CD14-positive monocyte (primary cell): ENCODE data around the gene RNF213. TPM values are rescaled to one million over a fixed set of nuclear protein-coding genes. Genes with fewer than 3 reads are reported as not detected.

ENCODE experiments used
- DNase-seq, 3 donors: peaks; one replicate each; pipeline ENCODE4 v3.0.0-alpha.2; 2011 to 2022
- H2AFZ ChIP-seq: 2 replicates; pipeline ENCODE4 v1.6.0; 2012; ENCODE audit warnings: mild to moderate bottlenecking, low read depth, low read length, inconsistent platforms; ENCODE audit not compliant: insufficient read depth, poor library complexity, severe bottlenecking
- H3K27ac ChIP-seq, 2 donors: 1 replicate in 1 of 2; 2 replicates in 1 of 2; pipeline ENCODE4 v1.5.1; 2012 to 2013; ENCODE audit warnings: low read length in 2 of 2, control low read depth in 1 of 2, inconsistent platforms in 1 of 2, low read depth in 1 of 2, mild to moderate bottlenecking in 1 of 2
- H3K27me3 ChIP-seq, 2 donors: one replicate each; pipeline versions ENCODE4 v1.6.0 to v1.6.1; 2011 to 2013; ENCODE audit warnings: low read length in 2 of 2; ENCODE audit not compliant: control insufficient read depth in 2 of 2, insufficient read depth in 2 of 2
- H3K36me3 ChIP-seq, 2 donors: replicated peaks in 1 of 2; 1 replicate in 1 of 2; 2 replicates in 1 of 2; pipeline versions ENCODE4 v1.5.1 to v1.6.1; 2012 to 2013; ENCODE audit warnings: low read length in 2 of 2, control low read depth in 1 of 2, inconsistent platforms in 1 of 2, mild to moderate bottlenecking in 1 of 2; ENCODE audit not compliant: insufficient read depth in 2 of 2, control insufficient read depth in 1 of 2
- H3K4me1 ChIP-seq, 2 donors: 1 replicate in 1 of 2; 2 replicates in 1 of 2; pipeline versions ENCODE4 v1.5.1 to v1.6.1; 2012 to 2013; ENCODE audit warnings: low read length in 2 of 2, control low read depth in 1 of 2, inconsistent platforms in 1 of 2, mild to moderate bottlenecking in 1 of 2, moderate library complexity in 1 of 2; ENCODE audit not compliant: insufficient read depth in 2 of 2, control insufficient read depth in 1 of 2
- H3K4me2 ChIP-seq: replicated peaks from 2 replicates; pipeline ENCODE3; 2012; ENCODE audit warnings: low read length, moderate library complexity, mild to moderate bottlenecking; ENCODE audit not compliant: poor library complexity, severe bottlenecking; ENCODE audit errors: extremely low read depth
- H3K4me3 ChIP-seq, 3 experiments: fragments of 200-600 bp in 1 of 3; sonication (generic) in 1 of 3; replicated peaks in 1 of 3; 1 replicate in 2 of 3; 2 replicates in 1 of 3; pipeline ENCODE4 v1.5.1; 2011 to 2013; ENCODE audit warnings: low read length in 3 of 3, mild to moderate bottlenecking in 3 of 3, control low read depth in 2 of 3, low read depth in 2 of 3, inconsistent platforms in 1 of 3, moderate library complexity in 1 of 3
- H3K79me2 ChIP-seq: 2 replicates; pipeline ENCODE4 v1.6.0; 2012; ENCODE audit warnings: mild to moderate bottlenecking, control low read depth, inconsistent platforms, low read length, moderate library complexity; ENCODE audit not compliant: insufficient read depth
- H3K9ac ChIP-seq: 2 replicates; pipeline ENCODE4 v1.6.0; 2017; ENCODE audit warnings: low read length, mild to moderate bottlenecking; ENCODE audit not compliant: insufficient read depth, poor library complexity, severe bottlenecking
- H3K9me3 ChIP-seq, 2 donors: replicated peaks in 1 of 2; 1 replicate in 1 of 2; 2 replicates in 1 of 2; pipeline versions ENCODE4 v1.5.1 to v1.6.1; 2012 to 2013; ENCODE audit warnings: low read length in 2 of 2, control low read depth in 1 of 2; ENCODE audit not compliant: control insufficient read depth in 1 of 2, insufficient read depth in 1 of 2
- H4K20me1 ChIP-seq: 2 replicates; pipeline ENCODE4 v1.6.0; 2012; ENCODE audit warnings: mild to moderate bottlenecking, low read length, control low read depth, moderate library complexity; ENCODE audit not compliant: insufficient read depth
- H3K27ac Mint-ChIP-seq, 7 donors: one replicate each; pipeline ENCODE4 v1.8.0; 2020; ENCODE audit warnings: mild to moderate bottlenecking in 7 of 7, mixed read lengths in 7 of 7, moderate library complexity in 6 of 7, inconsistent platforms in 2 of 7
- H3K27me3 Mint-ChIP-seq, 3 donors: one replicate each; pipeline ENCODE4 v1.8.0; 2021 to 2022; ENCODE audit warnings: low read depth in 3 of 3, mild to moderate bottlenecking in 3 of 3, mixed read lengths in 3 of 3, moderate library complexity in 3 of 3, inconsistent platforms in 1 of 3
- H3K36me3 Mint-ChIP-seq, 2 donors: one replicate each; pipeline ENCODE4 v1.8.0; 2020; ENCODE audit warnings: mixed read lengths in 2 of 2, inconsistent platforms in 1 of 2, mild to moderate bottlenecking in 1 of 2
- H3K4me1 Mint-ChIP-seq: one replicate; pipeline ENCODE4 v1.8.0; 2020; ENCODE audit warnings: mild to moderate bottlenecking, mixed read lengths
- H3K4me3 Mint-ChIP-seq, 2 donors: one replicate each; pipeline ENCODE4 v1.8.0; 2020; ENCODE audit warnings: mild to moderate bottlenecking in 2 of 2, mixed read lengths in 2 of 2, moderate library complexity in 1 of 2
- H3K9me3 Mint-ChIP-seq, 7 donors: one replicate each; pipeline ENCODE4 v1.8.0; 2020 to 2022; ENCODE audit warnings: mixed read lengths in 7 of 7, mild to moderate bottlenecking in 6 of 7, moderate library complexity in 6 of 7, inconsistent platforms in 2 of 7
- WGBS: methylation state at CpG from one replicate; pipeline ENCODE4 v1.1.5; 2013; ENCODE audit warnings: missing lambda C conversion rate; ENCODE audit not compliant: insufficient coverage; 5-methylcytosine and 5-hydroxymethylcytosine counted together
- intact Hi-C, 2 donors: fragments of 100-400 bp; cut with micrococcal nuclease; formaldehyde crosslinking; loops; one replicate each; pipeline versions ENCODE4 v1.15.0 to v1.15.1; 2023
- polyA plus RNA-seq, 3 donors: library from polyadenylated mRNA; depleted of rRNA in 1 of 3; unstranded in 2 of 3; stranded (reverse) in 1 of 3; fragments of 300-500 nt in 2 of 3; fragments of >200 nt in 1 of 3; fragmentation: Illumina TruSeq in 2 of 3; gene quantifications; 1 replicate in 2 of 3; 2 replicates in 1 of 3; pipeline ENCODE4 v1.2.3, GENCODE V29; 2012 to 2021
- TF ChIP-seq, protein P1 (sequence below): fragments of 200-600 bp; IDR thresholded peaks from one replicate; pipeline ENCODE4 v1.8.0; 2022; ENCODE audit warnings: antibody characterized with exemption, mild to moderate bottlenecking

The RNF213 gene
- polyA plus RNA-seq, 3 donors = 10.3 to 196 (median 18.1) TPM

DNA sequence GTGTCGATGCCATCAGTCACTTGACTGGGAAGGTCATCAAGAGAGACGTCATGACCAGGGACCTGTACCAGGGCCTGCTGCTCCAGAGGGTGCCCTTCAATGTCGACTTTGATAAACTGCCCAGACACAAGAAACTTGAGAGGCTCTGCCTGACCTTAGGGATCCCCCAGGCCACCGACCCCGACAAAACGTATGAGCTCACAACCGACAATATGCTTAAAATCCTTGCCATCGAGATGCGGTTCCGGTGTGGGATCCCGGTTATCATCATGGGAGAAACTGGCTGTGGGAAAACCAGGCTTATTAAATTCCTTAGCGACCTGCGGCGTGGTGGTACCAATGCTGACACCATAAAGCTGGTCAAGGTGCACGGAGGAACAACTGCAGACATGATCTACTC lies 84.7 kb downstream of the RNF213 start:
- Histone ChIP-seq H3K36me3 (peaks cover 95 to 98% of the 10 kb centered on the region in 2 donors), H3K79me2 (no peaks in the 10 kb centered on the region), H3K4me1 (no peaks in the 10 kb centered on the region), H2AFZ (no peak overlapping the region), H3K4me3 (no peak overlapping the region), H4K20me1 (peaks cover 99% of the 10 kb centered on the region), H3K27ac (no peak overlapping the region), H3K9ac (no peak overlapping the region), H3K9me3 (no peaks in the 10 kb centered on the region), H3K27me3 (no peaks in the 10 kb centered on the region), H3K4me2 (no peak overlapping the region)
- no peak for DNase-seq
- Mint-ChIP-seq H3K9me3 (peaks cover 0 to 1% (median 0%) of the 10 kb centered on the region in 7 donors), H3K4me1 (no peaks in the 10 kb centered on the region), H3K4me3 (no peak overlapping the region), H3K27me3 (peaks cover 0 to 2% (median 0%) of the 10 kb centered on the region in 3 donors), H3K27ac (no peak overlapping the region), H3K36me3 (peaks cover 89 to 97% of the 10 kb centered on the region in 2 donors)
- TF ChIP-seq, protein P1, sequence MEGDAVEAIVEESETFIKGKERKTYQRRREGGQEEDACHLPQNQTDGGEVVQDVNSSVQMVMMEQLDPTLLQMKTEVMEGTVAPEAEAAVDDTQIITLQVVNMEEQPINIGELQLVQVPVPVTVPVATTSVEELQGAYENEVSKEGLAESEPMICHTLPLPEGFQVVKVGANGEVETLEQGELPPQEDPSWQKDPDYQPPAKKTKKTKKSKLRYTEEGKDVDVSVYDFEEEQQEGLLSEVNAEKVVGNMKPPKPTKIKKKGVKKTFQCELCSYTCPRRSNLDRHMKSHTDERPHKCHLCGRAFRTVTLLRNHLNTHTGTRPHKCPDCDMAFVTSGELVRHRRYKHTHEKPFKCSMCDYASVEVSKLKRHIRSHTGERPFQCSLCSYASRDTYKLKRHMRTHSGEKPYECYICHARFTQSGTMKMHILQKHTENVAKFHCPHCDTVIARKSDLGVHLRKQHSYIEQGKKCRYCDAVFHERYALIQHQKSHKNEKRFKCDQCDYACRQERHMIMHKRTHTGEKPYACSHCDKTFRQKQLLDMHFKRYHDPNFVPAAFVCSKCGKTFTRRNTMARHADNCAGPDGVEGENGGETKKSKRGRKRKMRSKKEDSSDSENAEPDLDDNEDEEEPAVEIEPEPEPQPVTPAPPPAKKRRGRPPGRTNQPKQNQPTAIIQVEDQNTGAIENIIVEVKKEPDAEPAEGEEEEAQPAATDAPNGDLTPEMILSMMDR = no peak
- intact Hi-C loops = no loop called here
- WGBS = 96% methylated on average over 14 of the region's 15 CpGs

DNA sequence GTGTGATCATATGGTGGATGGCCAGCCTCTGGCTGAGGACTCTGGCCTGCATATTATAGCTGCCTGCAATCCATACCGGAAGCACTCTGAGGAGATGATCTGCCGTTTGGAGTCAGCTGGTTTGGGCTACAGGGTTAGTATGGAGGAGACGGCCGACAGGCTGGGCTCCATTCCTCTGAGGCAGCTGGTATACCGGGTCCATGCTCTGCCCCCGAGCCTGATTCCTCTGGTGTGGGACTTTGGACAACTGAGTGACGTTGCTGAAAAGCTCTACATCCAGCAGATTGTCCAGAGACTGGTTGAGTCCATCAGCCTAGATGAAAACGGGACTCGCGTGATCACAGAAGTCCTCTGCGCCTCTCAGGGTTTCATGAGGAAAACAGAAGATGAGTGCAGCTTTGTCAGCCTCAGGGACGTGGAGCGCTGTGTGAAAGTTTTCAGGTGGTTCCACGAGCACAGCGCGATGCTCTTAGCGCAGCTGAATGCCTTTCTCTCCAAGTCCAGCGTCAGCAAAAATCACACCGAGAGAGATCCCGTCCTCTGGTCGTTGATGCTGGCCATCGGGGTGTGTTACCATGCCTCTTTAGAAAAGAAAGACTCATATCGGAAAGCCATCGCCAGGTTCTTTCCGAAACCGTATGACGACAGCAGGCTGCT lies 85.3 kb downstream of the RNF213 start:
- Mint-ChIP-seq H3K27ac (peak overlapping the region in 2 of 7 donors; percentile 19 to 46), H3K4me3 (no peak overlapping the region), H3K36me3 (peaks cover 90 to 97% of the 10 kb centered on the region in 2 donors), H3K27me3 (peaks cover 0 to under 1% (median 0%) of the 10 kb centered on the region in 3 donors), H3K9me3 (peaks cover 0 to 1% (median 0%) of the 10 kb centered on the region in 7 donors), H3K4me1 (no peaks in the 10 kb centered on the region)
- H3K9ac ChIP-seq = no peak overlapping the region
- peaks cover 95 to 98% of the 10 kb centered on the region in 2 donors for H3K36me3 ChIP-seq
- no peaks in the 10 kb centered on the region for H3K79me2 ChIP-seq
- no peaks in the 10 kb centered on the region for H3K27me3 ChIP-seq
- TF ChIP-seq, protein P1 = no peak
- peaks cover 99% of the 10 kb centered on the region for H4K20me1 ChIP-seq
- WGBS = 98% methylated on average over 27 of the region's 27 CpGs
- no peaks in the 10 kb centered on the region for H3K4me1 ChIP-seq
- no peak overlapping the region for H3K27ac ChIP-seq
- H3K9me3 ChIP-seq = no peaks in the 10 kb centered on the region
- no peak for DNase-seq
- H3K4me2 ChIP-seq = no peak overlapping the region
- no peak overlapping the region for H3K4me3 ChIP-seq
- intact Hi-C loops = no loop called here
- H2AFZ ChIP-seq = no peak overlapping the region
